ENCODE data around the gene DMD.

GRCh38 chrX:32276153-32276552 lies 935.2 kb downstream of the DMD start:
- TF ChIP-seq CTCF (IDR thresholded peaks at IDR 0.05; ENCODE audit: low read depth, low read length) = no peak
- TF ChIP-seq POLR2A (IDR thresholded peaks at IDR 0.05; ENCODE audit: extremely low read depth, insufficient read length) = no peak

All from NB4 (cell line).